Endothelial cell (in vitro differentiated cells): Measurements from ENCODE around the gene RMND5A. TPM values are rescaled to one million over a fixed set of nuclear protein-coding genes. Genes with fewer than 3 reads are reported as not detected.

Experiments used
- DNase-seq: peaks from one replicate; pipeline ENCODE4 v3.0.0; 2021; ENCODE audit warnings: low spot score
- H3K27ac Mint-ChIP-seq: one replicate; pipeline ENCODE4 v1.8.0; 2021; ENCODE audit warnings: mixed read lengths, inconsistent platforms; ENCODE audit not compliant: unreplicated experiment
- H3K27me3 Mint-ChIP-seq: one replicate; pipeline ENCODE4 v1.8.0; 2021; ENCODE audit warnings: mild to moderate bottlenecking, moderate library complexity, mixed read lengths, inconsistent platforms; ENCODE audit not compliant: unreplicated experiment
- H3K36me3 Mint-ChIP-seq: one replicate; pipeline ENCODE4 v1.8.0; 2021; ENCODE audit warnings: mild to moderate bottlenecking, low read depth, mixed read lengths, inconsistent platforms; ENCODE audit not compliant: unreplicated experiment
- H3K4me1 Mint-ChIP-seq: one replicate; pipeline ENCODE4 v1.8.0; 2021; ENCODE audit warnings: mild to moderate bottlenecking, mixed read lengths, inconsistent platforms; ENCODE audit not compliant: unreplicated experiment
- H3K4me3 Mint-ChIP-seq: one replicate; pipeline ENCODE4 v1.8.0; 2021; ENCODE audit warnings: mild to moderate bottlenecking, mixed read lengths, inconsistent platforms; ENCODE audit not compliant: unreplicated experiment
- H3K9me3 Mint-ChIP-seq: one replicate; pipeline ENCODE4 v1.8.0; 2021; ENCODE audit warnings: mixed read lengths, inconsistent platforms; ENCODE audit not compliant: unreplicated experiment
- total RNA-seq: library from RNA; stranded (reverse); fragmentation: NEBNext Ultra II Directional; extraction: Animal tissue kit (Norgen Biotek cat#: 25700); gene quantifications from one replicate; pipeline ENCODE4 v1.2.1, GENCODE V29; 2021; ENCODE audit not compliant: unreplicated experiment
- TF ChIP-seq, protein P1 (sequence below): fragments of 200-600 bp; sonication (generic); IDR thresholded peaks from one replicate; pipeline ENCODE4 v1.5.0; 2021; ENCODE audit warnings: antibody characterized with exemption; ENCODE audit not compliant: unreplicated experiment

Gene RMND5A
- total RNA-seq, 1 donor from 2014 or later = 40.2 TPM

DNA sequence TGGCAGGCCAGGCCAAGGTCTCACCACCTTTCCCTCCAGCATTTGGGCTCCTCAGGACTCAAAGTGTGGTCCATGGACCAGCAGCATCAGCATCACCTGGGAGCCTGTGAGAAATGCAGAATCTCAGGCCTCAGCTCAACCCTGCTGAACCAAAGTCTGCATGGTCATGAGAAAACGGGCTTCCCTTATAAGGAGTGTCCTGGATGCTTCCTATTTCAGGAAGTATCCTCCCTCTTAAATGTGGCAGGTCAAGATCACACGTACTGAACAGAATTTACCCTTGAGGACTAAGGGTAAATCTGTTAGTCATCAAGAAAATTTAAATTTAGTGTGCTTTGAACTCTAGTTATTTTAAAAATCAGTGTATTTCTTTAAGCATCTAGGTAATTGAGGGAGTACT, 58.9 kb downstream of the RMND5A start:
- DNase-seq = no peak
- TF ChIP-seq, protein P1, sequence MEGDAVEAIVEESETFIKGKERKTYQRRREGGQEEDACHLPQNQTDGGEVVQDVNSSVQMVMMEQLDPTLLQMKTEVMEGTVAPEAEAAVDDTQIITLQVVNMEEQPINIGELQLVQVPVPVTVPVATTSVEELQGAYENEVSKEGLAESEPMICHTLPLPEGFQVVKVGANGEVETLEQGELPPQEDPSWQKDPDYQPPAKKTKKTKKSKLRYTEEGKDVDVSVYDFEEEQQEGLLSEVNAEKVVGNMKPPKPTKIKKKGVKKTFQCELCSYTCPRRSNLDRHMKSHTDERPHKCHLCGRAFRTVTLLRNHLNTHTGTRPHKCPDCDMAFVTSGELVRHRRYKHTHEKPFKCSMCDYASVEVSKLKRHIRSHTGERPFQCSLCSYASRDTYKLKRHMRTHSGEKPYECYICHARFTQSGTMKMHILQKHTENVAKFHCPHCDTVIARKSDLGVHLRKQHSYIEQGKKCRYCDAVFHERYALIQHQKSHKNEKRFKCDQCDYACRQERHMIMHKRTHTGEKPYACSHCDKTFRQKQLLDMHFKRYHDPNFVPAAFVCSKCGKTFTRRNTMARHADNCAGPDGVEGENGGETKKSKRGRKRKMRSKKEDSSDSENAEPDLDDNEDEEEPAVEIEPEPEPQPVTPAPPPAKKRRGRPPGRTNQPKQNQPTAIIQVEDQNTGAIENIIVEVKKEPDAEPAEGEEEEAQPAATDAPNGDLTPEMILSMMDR = no peak
- no peak overlapping the region for H3K27ac Mint-ChIP-seq
- no peak overlapping the region for H3K4me3 Mint-ChIP-seq
- peaks cover 6% of the 10 kb centered on the region for H3K4me1 Mint-ChIP-seq
- no peaks in the 10 kb centered on the region for H3K9me3 Mint-ChIP-seq
- no peaks in the 10 kb centered on the region for H3K27me3 Mint-ChIP-seq
- peaks cover 7% of the 10 kb centered on the region for H3K36me3 Mint-ChIP-seq

DNA sequence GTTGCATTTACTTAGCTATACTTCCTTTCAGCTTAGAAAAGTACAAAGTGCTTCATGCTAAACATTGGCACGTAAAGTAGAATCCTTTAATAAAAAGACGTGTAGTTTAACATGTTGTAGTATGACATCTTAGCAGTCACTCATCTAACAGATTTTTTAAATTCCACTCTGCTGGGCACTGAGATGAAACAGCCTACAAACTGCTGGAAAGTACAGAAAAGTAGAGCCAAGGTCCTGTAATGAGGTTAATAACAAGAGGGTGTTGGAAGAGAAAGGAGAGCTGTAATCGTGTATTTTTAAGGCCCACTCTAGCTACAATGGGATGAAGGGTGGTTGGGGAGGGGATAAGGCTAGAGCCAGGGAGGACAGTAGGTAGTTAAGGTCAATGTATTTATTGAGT, 59.9 kb downstream of the RMND5A start:
- TF ChIP-seq, protein P1 = no peak
- Mint-ChIP-seq H3K4me3 (no peak overlapping the region), H3K9me3 (no peaks in the 10 kb centered on the region), H3K36me3 (peaks cover under 1% of the 10 kb centered on the region), H3K27ac (no peak overlapping the region), H3K27me3 (no peaks in the 10 kb centered on the region), H3K4me1 (peaks cover 6% of the 10 kb centered on the region)
- DNase-seq = no peak

DNA sequence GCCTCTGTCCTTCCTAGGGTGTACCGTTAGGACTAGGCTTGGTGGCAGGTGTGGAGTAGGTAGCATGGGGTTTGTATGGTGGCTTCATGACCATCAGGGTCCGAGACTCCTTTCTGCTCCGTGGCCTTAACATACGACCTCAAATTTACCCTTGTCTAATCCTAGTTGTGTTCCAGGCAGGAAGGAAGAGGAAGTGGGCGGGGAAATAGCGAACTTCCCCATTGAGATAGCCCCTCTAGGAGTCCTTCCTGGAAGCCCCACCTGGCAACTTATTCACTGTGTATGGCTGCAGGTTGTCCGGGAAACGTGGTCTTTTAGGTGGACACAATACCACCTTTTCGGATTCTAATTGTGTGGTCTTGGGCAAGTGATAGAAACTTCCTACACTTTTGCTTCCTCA, 61.3 kb downstream of the RMND5A start:
- Mint-ChIP-seq H3K27me3 (no peaks in the 10 kb centered on the region), H3K27ac (no peak overlapping the region), H3K9me3 (no peaks in the 10 kb centered on the region), H3K36me3 (no peaks in the 10 kb centered on the region), H3K4me1 (peaks cover 6% of the 10 kb centered on the region), H3K4me3 (no peak overlapping the region)
- TF ChIP-seq, protein P1 = no peak
- DNase-seq = no peak

DNA sequence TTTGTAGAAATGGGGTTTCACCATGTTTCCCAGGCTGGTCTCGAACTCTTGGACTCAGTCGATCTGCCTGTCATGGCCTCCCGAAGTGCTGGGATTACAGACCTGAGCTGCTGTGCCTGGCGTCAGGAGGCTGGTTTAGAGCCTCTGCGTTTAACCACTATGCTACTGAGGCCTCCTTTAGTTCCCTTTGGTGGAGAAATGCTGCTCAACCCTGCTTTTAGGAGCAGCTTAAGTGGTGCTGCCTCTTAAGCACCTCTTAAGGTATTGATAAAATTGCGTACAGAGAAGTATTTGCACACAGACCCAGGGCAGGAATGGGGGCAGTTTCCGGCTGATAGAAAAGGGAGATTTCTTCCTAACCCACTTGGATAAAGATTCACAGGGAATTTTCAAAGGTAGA, 62.7 kb downstream of the RMND5A start:
- Mint-ChIP-seq H3K36me3 (no peaks in the 10 kb centered on the region), H3K27ac (no peak overlapping the region), H3K27me3 (peaks cover 2% of the 10 kb centered on the region), H3K4me1 (peaks cover 6% of the 10 kb centered on the region), H3K9me3 (no peaks in the 10 kb centered on the region), H3K4me3 (no peak overlapping the region)
- no peak for DNase-seq
- TF ChIP-seq, protein P1 = no peak

DNA sequence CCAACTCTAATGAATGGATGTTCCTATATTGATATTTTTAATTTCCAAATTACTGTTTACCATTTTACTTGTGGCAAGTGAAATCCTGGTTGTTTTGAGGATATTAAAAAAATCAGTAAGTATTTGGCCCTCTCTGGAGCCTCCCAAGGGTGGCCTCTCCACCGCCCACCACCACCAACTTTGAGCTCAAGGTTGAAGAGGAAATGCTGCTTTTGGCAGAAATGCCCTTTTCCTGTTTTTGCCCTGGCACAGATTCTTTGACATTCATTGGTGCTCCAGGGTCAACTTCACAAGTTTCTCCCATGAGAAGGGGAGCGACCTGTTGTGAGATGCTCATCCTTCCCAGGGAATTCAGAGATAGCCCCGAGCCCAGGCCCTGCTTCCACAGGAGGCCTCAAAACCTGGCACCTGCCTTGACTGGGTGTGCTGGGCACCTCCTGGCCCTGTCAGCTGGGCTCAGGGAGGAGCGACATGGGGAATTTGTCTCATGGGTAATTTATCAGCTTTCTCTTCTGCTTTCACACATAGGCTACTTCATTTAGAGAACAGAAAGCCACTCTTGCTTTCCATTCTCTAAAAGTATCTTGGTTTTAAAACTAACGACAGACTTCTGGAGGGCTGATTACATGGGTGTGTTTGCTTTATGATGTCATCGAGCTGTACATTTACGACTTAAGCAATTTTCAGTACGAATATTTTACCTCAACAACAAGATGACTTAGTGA, 63.7 kb downstream of the RMND5A start:
- Mint-ChIP-seq H3K9me3 (no peaks in the 10 kb centered on the region), H3K4me1 (peaks cover 6% of the 10 kb centered on the region), H3K27ac (no peak overlapping the region), H3K27me3 (peaks cover 5% of the 10 kb centered on the region), H3K36me3 (no peaks in the 10 kb centered on the region), H3K4me3 (no peak overlapping the region)
- DNase-seq = no peak
- TF ChIP-seq, protein P1 = no peak
